Erythroblast (primary cell): ENCODE measurements around the gene CCDC51.

Experiments
- GATA1 ChIP-seq: IDR thresholded peaks from 2 replicates; pipeline ENCODE4 v1.6.1; 2011; ENCODE audit warnings: low read depth, mild to moderate bottlenecking, control low read depth, low read length, moderate library complexity
- POLR2A ChIP-seq: IDR thresholded peaks from 2 replicates; pipeline ENCODE4 v1.6.1; 2011; ENCODE audit warnings: mild to moderate bottlenecking, low read length

DNA sequence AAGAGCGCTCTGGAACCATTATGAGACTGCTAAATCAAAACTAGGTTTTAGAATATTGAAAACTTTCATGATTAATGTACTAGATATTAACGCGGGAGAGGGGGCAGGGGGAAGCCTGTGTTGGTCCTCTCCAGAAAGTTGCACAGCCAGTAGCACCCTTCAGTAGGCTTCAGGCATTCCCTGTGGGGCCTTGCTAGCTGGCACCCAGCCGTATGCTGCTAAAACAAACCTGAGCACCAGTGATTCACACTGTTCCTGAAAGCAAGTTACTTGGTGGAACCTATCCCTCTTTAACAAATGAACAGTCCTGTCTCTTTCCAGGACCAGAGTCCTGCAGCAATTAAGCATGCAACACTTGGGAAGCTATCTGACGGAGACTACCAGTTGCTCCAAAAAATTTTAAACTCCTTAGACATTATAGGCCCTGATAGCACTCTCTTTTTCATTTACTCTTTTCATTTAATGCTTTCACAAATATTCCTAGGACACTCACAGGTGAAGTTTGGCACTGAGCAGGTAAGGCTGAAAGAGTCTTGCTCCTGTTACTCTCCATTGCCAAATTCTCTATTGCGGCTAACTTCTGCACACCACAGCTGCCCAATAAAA lies 5.5 kb upstream of the CCDC51 start:
- no peak for TF ChIP-seq POLR2A
- no peak for TF ChIP-seq GATA1
